Measurements from ENCODE around the gene RCBTB2.

Gene RCBTB2

GRCh38 chr13:48501705-48502104, 31.2 kb downstream of the RCBTB2 start:
- no peak for DNase-seq (ENCODE audit: insufficient read length, low spot score)
- TF ChIP-seq CTCF (IDR thresholded peaks at IDR 0.05; ENCODE audit: insufficient read depth, missing control alignments) = no peak
- FAIRE-seq = no peak

GRCh38 chr13:48500652-48501197, 32.2 kb downstream of the RCBTB2 start:
- FAIRE-seq (no peak), DNase-seq (ENCODE audit: insufficient read length, low spot score) (no peak)
- TF ChIP-seq CTCF (IDR thresholded peaks at IDR 0.05; ENCODE audit: insufficient read depth, missing control alignments) = no peak

GRCh38 chr13:48497669-48498068, 35.2 kb downstream of the RCBTB2 start:
- FAIRE-seq (no peak), DNase-seq (ENCODE audit: insufficient read length, low spot score) (no peak)
- no peak for TF ChIP-seq CTCF (IDR thresholded peaks at IDR 0.05; ENCODE audit: insufficient read depth, missing control alignments)

GRCh38 chr13:48496271-48497161, 36.4 kb downstream of the RCBTB2 start:
- no peak for TF ChIP-seq CTCF (IDR thresholded peaks at IDR 0.05; ENCODE audit: insufficient read depth, missing control alignments)
- FAIRE-seq (no peak), DNase-seq (ENCODE audit: insufficient read length, low spot score) (no peak)

GRCh38 chr13:48494874-48495273, 38.0 kb downstream of the RCBTB2 start:
- DNase-seq (ENCODE audit: insufficient read length, low spot score) (no peak), FAIRE-seq (no peak)
- TF ChIP-seq CTCF (IDR thresholded peaks at IDR 0.05; ENCODE audit: insufficient read depth, missing control alignments) = no peak

GRCh38 chr13:48493851-48494250, 39.0 kb downstream of the RCBTB2 start:
- DNase-seq (ENCODE audit: insufficient read length, low spot score) = no peak
- TF ChIP-seq CTCF (IDR thresholded peaks at IDR 0.05; ENCODE audit: insufficient read depth, missing control alignments) = no peak
- FAIRE-seq = no peak

Measured in D721Med (cell line).